HCT116 (cell line): ENCODE measurements around the gene PGBD1.

Experiments
- CTCF ChIP-seq, 3 experiments: fragments of 200-600 bp in 1 of 3; sonication (generic) in 1 of 3; IDR thresholded peaks in 2 of 3; conservative IDR thresholded peaks in 1 of 3; 2 replicates each; pipeline ENCODE4 v1.5.1; 2012 to 2017; ENCODE audit warnings: low read depth in 2 of 3, low read length in 2 of 3, antibody characterized with exemption in 1 of 3, borderline replicate concordance in 1 of 3, control low read depth in 1 of 3, mild to moderate bottlenecking in 1 of 3, mixed read lengths in 1 of 3, mixed run types in 1 of 3, moderate library complexity in 1 of 3; ENCODE audit not compliant: insufficient read depth in 1 of 3
- EZH2 ChIP-seq: fragments of 200-600 bp; sonication (generic); IDR thresholded peaks from 2 replicates; pipeline ENCODE4 v1.6.1; 2017; ENCODE audit warnings: antibody characterized with exemption, mixed run types
- POLR2A ChIP-seq: IDR thresholded peaks from 2 replicates; pipeline ENCODE4 v1.7.0; 2011; ENCODE audit warnings: borderline replicate concordance; ENCODE audit not compliant: insufficient read depth, insufficient read length; ENCODE audit errors: extremely low read depth
- SIN3A ChIP-seq: IDR thresholded peaks from 2 replicates; pipeline ENCODE4 v1.6.1; 2012; ENCODE audit warnings: low read depth
- SRF ChIP-seq: IDR thresholded peaks from 2 replicates; pipeline ENCODE4 v1.6.1; 2012; ENCODE audit warnings: low read depth
- TCF7L2 ChIP-seq: IDR thresholded peaks from 2 replicates; pipeline ENCODE4 v1.7.0; 2011; ENCODE audit warnings: borderline replicate concordance, inconsistent platforms; ENCODE audit not compliant: insufficient read depth, insufficient read length; ENCODE audit errors: extremely low read depth
- ZBTB33 ChIP-seq: IDR thresholded peaks from 2 replicates; pipeline ENCODE4 v1.6.1; 2011; ENCODE audit warnings: mild to moderate bottlenecking, low read length, moderate library complexity; ENCODE audit not compliant: insufficient replicate concordance; ENCODE audit errors: extremely low read depth

- TF ChIP-seq ZBTB33 (no peak), SIN3A (no peak), TCF7L2 (no peak), POLR2A (no peak), CTCF (IDR thresholded peaks at IDR 0.05 in 2 of 3, conservative IDR thresholded peaks at IDR 0.05 in 1 of 3; ENCODE audit: borderline replicate concordance in 1 of 3, insufficient read depth in 1 of 3, low read depth in 2 of 3, low read length in 2 of 3) (no peak), EZH2 (no peak), SRF (no peak)
Observed at GRCh38 chr6:28330041-28330440, 48.7 kb downstream of the PGBD1 start.
